HEK293 (cell line): Measurements from ENCODE around the gene HS6ST3.

Source experiments
- CTCF ChIA-PET: fragments of 350-600 bp; formaldehyde crosslinking; extraction: SDS; loops from one replicate; lab custom pipeline; 2021; ENCODE audit warnings: antibody characterized with exemption; lab: Yijun Ruan, JAX
- POLR2A ChIA-PET: fragments of 300-600 bp; formaldehyde crosslinking; extraction: SDS; loops from one replicate; lab custom pipeline; 2020; ENCODE audit warnings: antibody characterized with exemption, inconsistent platforms; lab: Yijun Ruan, JAX
- H3K27ac ChIP-seq: fragments of 200-500 bp; sonication (Bioruptor generic); 2 replicates; pipeline ENCODE4 v1.5.1; 2014; ENCODE audit warnings: low read depth, low read length, control low read depth, inconsistent platforms; ENCODE audit errors: extremely low read depth
- H3K36me3 ChIP-seq, 2 experiments: fragments of 200-500 bp in 1 of 2; sonication (Bioruptor generic) in 1 of 2; 1 replicate in 1 of 2; 2 replicates in 1 of 2; pipeline ENCODE4 v1.5.1; 2014 to 2017; ENCODE audit warnings: inconsistent platforms in 2 of 2, low read length in 2 of 2; ENCODE audit not compliant: control insufficient read depth in 2 of 2, insufficient read depth in 1 of 2
- H3K4me1 ChIP-seq: fragments of 200-500 bp; sonication (Bioruptor generic); 2 replicates; pipeline ENCODE4 v1.5.1; 2014; ENCODE audit warnings: mild to moderate bottlenecking, low read length, inconsistent platforms; ENCODE audit not compliant: control insufficient read depth, insufficient read depth
- H3K4me3 ChIP-seq: 2 replicates; pipeline ENCODE4 v1.5.1; 2011; ENCODE audit warnings: low read depth, mild to moderate bottlenecking, control low read depth, low read length, moderate library complexity
- H3K9me3 ChIP-seq: fragments of 200-500 bp; sonication (Bioruptor generic); 2 replicates; pipeline ENCODE4 v1.5.1; 2014; ENCODE audit warnings: low read depth, low read length, inconsistent platforms; ENCODE audit not compliant: control insufficient read depth, insufficient read depth
- BCL11A ChIP-seq: fragments of 450-650 bp; formaldehyde crosslinking; IDR thresholded peaks from 2 replicates; pipeline ENCODE4 v1.5.1; 2016; ENCODE audit warnings: low read depth, missing biosample characterization, missing genetic modification characterization
- FEZF1 ChIP-seq: fragments of 450-650 bp; formaldehyde crosslinking; IDR thresholded peaks from 2 replicates; pipeline ENCODE4 v1.5.1; 2016; ENCODE audit warnings: missing biosample characterization, missing genetic modification characterization
- HOXC10 ChIP-seq: sonication (generic); formaldehyde crosslinking; IDR thresholded peaks from 2 replicates; pipeline ENCODE4 v1.8.1; 2023; ENCODE audit warnings: mild to moderate bottlenecking, missing genetic modification reagents
- YY1 ChIP-seq: fragments of 450-650 bp; formaldehyde crosslinking; IDR thresholded peaks from 2 replicates; pipeline ENCODE4 v1.5.1; 2018; ENCODE audit warnings: missing biosample characterization, missing genetic modification characterization
- ZBTB20 ChIP-seq: fragments of 450-650 bp; formaldehyde crosslinking; IDR thresholded peaks from 2 replicates; pipeline ENCODE4 v1.5.1; 2016; ENCODE audit warnings: missing biosample characterization, missing genetic modification characterization
- ZBTB44 ChIP-seq: fragments of 450-650 bp; IDR thresholded peaks from 2 replicates; pipeline ENCODE4 v1.5.1; 2018; ENCODE audit warnings: missing biosample characterization, mild to moderate bottlenecking, missing genetic modification characterization
- ZNF112 ChIP-seq: fragments of 450-650 bp; formaldehyde crosslinking; IDR thresholded peaks from 2 replicates; pipeline ENCODE4 v1.5.0; 2017; ENCODE audit warnings: missing biosample characterization, missing genetic modification characterization
- ZNF138 ChIP-seq: fragments of 450-650 bp; formaldehyde crosslinking; IDR thresholded peaks from 2 replicates; pipeline ENCODE4 v1.5.1; 2016; ENCODE audit warnings: missing biosample characterization, missing genetic modification characterization, borderline replicate concordance
- ZNF16 ChIP-seq: fragments of 450-650 bp; formaldehyde crosslinking; IDR thresholded peaks from 2 replicates; pipeline ENCODE4 v1.5.1; 2016; ENCODE audit warnings: low read depth, missing biosample characterization, missing genetic modification characterization
- ZNF175 ChIP-seq: fragments of 450-650 bp; formaldehyde crosslinking; IDR thresholded peaks from 2 replicates; pipeline ENCODE4 v1.5.1; 2016; ENCODE audit warnings: missing biosample characterization, missing genetic modification characterization
- ZNF248 ChIP-seq: fragments of 450-650 bp; formaldehyde crosslinking; IDR thresholded peaks from 2 replicates; pipeline ENCODE4 v1.5.1; 2017; ENCODE audit warnings: missing biosample characterization, missing genetic modification characterization
- ZNF274 ChIP-seq, 2 experiments: fragments of 200-500 bp in 1 of 2; fragments of 450-650 bp in 1 of 2; sonication (Bioruptor generic) in 1 of 2; formaldehyde crosslinking in 1 of 2; IDR thresholded peaks; 2 replicates each; pipeline versions ENCODE4 v1.5.1 to v1.6.1; 2014 to 2016; ENCODE audit warnings: borderline replicate concordance in 1 of 2, inconsistent platforms in 1 of 2, low read length in 1 of 2, missing biosample characterization in 1 of 2, missing genetic modification characterization in 1 of 2
- ZNF302 ChIP-seq: fragments of 450-650 bp; formaldehyde crosslinking; IDR thresholded peaks from 2 replicates; pipeline ENCODE4 v1.5.1; 2016; ENCODE audit warnings: missing biosample characterization, missing genetic modification characterization, low read depth
- ZNF366 ChIP-seq: fragments of 450-650 bp; formaldehyde crosslinking; conservative IDR thresholded peaks from 2 replicates; pipeline ENCODE4 v1.5.1; 2016; ENCODE audit warnings: missing biosample characterization, missing genetic modification characterization
- ZNF391 ChIP-seq: fragments of 450-650 bp; formaldehyde crosslinking; IDR thresholded peaks from 2 replicates; pipeline ENCODE4 v1.5.1; 2016; ENCODE audit warnings: low read depth, missing biosample characterization, missing genetic modification characterization, borderline replicate concordance
- ZNF426 ChIP-seq: fragments of 450-650 bp; formaldehyde crosslinking; IDR thresholded peaks from 2 replicates; pipeline ENCODE4 v1.5.1; 2017; ENCODE audit warnings: missing biosample characterization, missing genetic modification characterization, mild to moderate bottlenecking, inconsistent platforms, moderate library complexity
- ZNF654 ChIP-seq: fragments of 450-650 bp; formaldehyde crosslinking; IDR thresholded peaks from 2 replicates; pipeline ENCODE4 v1.5.1; 2016; ENCODE audit warnings: low read depth, missing biosample characterization, missing genetic modification characterization
- ZNF658 ChIP-seq: fragments of 450-650 bp; formaldehyde crosslinking; IDR thresholded peaks from 2 replicates; pipeline ENCODE4; 2016; ENCODE audit warnings: missing biosample characterization, missing genetic modification characterization
- ZNF660 ChIP-seq: fragments of 450-650 bp; IDR thresholded peaks from 2 replicates; pipeline ENCODE4 v1.5.1; 2018; ENCODE audit warnings: missing biosample characterization, mild to moderate bottlenecking, missing genetic modification characterization
- ZNF704 ChIP-seq: fragments of 450-650 bp; formaldehyde crosslinking; IDR thresholded peaks from 2 replicates; pipeline ENCODE4 v1.5.1; 2016; ENCODE audit warnings: missing biosample characterization, missing genetic modification characterization
- ZNF785 ChIP-seq: fragments of 450-650 bp; formaldehyde crosslinking; IDR thresholded peaks from 2 replicates; pipeline ENCODE4 v1.5.1; 2016; ENCODE audit warnings: missing biosample characterization, missing genetic modification characterization
- ZNF843 ChIP-seq: fragments of 450-650 bp; formaldehyde crosslinking; IDR thresholded peaks from 2 replicates; pipeline ENCODE4 v1.5.1; 2016; ENCODE audit warnings: missing biosample characterization, missing genetic modification characterization
- ZSCAN23 ChIP-seq: fragments of 450-650 bp; formaldehyde crosslinking; IDR thresholded peaks from 2 replicates; pipeline ENCODE4 v1.5.1; 2016; ENCODE audit warnings: missing biosample characterization, missing genetic modification characterization
- TF ChIP-seq, protein P1 (sequence below): fragments of 450-650 bp; formaldehyde crosslinking; IDR thresholded peaks from 2 replicates; pipeline ENCODE4 v1.5.0; 2017; ENCODE audit warnings: missing biosample characterization, missing genetic modification characterization, borderline replicate concordance

The HS6ST3 gene

DNA sequence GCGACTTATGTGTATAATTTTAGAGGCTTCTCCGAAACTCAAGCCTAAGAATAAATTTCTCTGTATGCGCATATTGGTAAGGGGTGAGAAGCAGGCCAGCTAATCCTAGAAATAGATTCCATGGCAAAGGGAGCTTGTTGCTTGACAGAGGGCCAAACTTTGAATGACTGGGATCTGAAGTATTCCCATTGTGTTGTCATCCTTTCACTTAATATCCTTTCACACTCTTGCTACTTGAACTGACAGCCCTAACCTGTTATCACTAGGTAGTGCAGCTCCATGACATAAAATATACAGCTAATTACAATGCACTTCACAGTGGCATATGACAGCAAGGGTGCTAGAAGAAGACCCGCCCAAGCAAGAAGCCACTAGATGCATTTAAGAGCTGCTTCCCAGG is 594.6 kb downstream of the HS6ST3 start:
- TF ChIP-seq ZNF785 (tag by site-specific recombination): no peak
- TF ChIP-seq, all 188 proteins: peak for 0
- CTCF ChIA-PET: no interaction called here

GRCh38 chr13:96684907-96685306 is 595.0 kb downstream of the HS6ST3 start:
- TF ChIP-seq ZNF660 (tag by site-specific recombination): no peak
- TF ChIP-seq ZNF302 (tag by site-specific recombination): no peak
- no peak for TF ChIP-seq ZNF248 (tag by site-specific recombination)
- no peak for TF ChIP-seq ZNF658 (tag by site-specific recombination)
- no peak for TF ChIP-seq ZNF366 (tag by site-specific recombination)
- TF ChIP-seq ZSCAN23 (tag by site-specific recombination): no peak
- no peak for TF ChIP-seq ZNF843 (tag by site-specific recombination)
- TF ChIP-seq ZNF138 (tag by site-specific recombination): no peak
- no peak for TF ChIP-seq ZNF274 (IDR thresholded peaks at IDR 0.05; ENCODE audit: low read length)
- no peak for TF ChIP-seq ZNF274 (tag by site-specific recombination; IDR thresholded peaks at IDR 0.05; ENCODE audit: borderline replicate concordance)
- no peak for TF ChIP-seq BCL11A (tag by site-specific recombination)
- TF ChIP-seq ZNF704 (tag by site-specific recombination): no peak
- Histone ChIP-seq H3K4me1 (no peaks in the 10 kb centered on the region), H3K36me3 (no peaks in the 10 kb centered on the region), H3K4me3 (no peak overlapping the region), H3K27ac (no peak overlapping the region), H3K9me3 (no peaks in the 10 kb centered on the region)
- POLR2A ChIA-PET: no interaction called here
- CTCF ChIA-PET: no interaction called here

More for the DNA sequence above, 594.6 kb downstream of the HS6ST3 start:
- no peak overlapping the region for H3K27ac ChIP-seq
- POLR2A ChIA-PET: no interaction called here
- H3K36me3 ChIP-seq: no peaks in the 10 kb centered on the region
- H3K9me3 ChIP-seq: no peaks in the 10 kb centered on the region
- H3K4me3 ChIP-seq: no peak overlapping the region
- no peaks in the 10 kb centered on the region for H3K4me1 ChIP-seq

DNA sequence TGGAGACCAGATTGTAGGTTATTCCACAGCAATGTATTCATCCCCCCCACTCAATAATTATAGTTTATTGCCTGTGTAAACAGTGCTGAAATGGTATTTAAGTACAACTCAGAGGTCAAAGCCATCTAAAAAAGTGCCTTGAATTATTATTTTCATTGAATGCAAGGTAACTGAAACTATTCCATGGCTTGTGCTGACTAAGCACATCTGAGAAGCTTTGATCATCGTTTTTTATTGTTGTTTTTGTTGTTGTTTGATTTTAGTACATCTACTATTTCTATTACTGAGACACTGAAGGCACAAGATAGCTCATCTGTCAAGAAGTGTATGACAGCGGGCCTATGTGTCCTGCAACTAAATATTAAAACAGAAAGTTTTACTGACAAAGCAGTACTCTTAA is 596.4 kb downstream of the HS6ST3 start:
- Histone ChIP-seq H3K27ac (no peak overlapping the region), H3K9me3 (no peaks in the 10 kb centered on the region), H3K4me3 (no peak overlapping the region), H3K36me3 (no peaks in the 10 kb centered on the region), H3K4me1 (no peaks in the 10 kb centered on the region)
- TF ChIP-seq HOXC10 (CRISPR knock-in tag): no peak
- CTCF ChIA-PET: no interaction called here
- POLR2A ChIA-PET: no interaction called here

GRCh38 chr13:96687191-96687590 is 597.3 kb downstream of the HS6ST3 start:
- Histone ChIP-seq H3K27ac (no peak overlapping the region), H3K4me1 (no peaks in the 10 kb centered on the region), H3K36me3 (no peaks in the 10 kb centered on the region), H3K4me3 (no peak overlapping the region), H3K9me3 (no peaks in the 10 kb centered on the region)
- POLR2A ChIA-PET: no interaction called here
- CTCF ChIA-PET: no interaction called here
- TF ChIP-seq FEZF1 (tag by site-specific recombination) (no peak), ZNF16 (tag by site-specific recombination) (no peak), ZNF843 (tag by site-specific recombination) (no peak), ZNF391 (tag by site-specific recombination) (no peak), ZNF302 (tag by site-specific recombination) (no peak), ZNF274 (IDR thresholded peaks at IDR 0.05; ENCODE audit: low read length) (no peak), ZNF274 (tag by site-specific recombination; IDR thresholded peaks at IDR 0.05; ENCODE audit: borderline replicate concordance) (no peak), ZSCAN23 (tag by site-specific recombination) (no peak), ZNF112 (tag by site-specific recombination) (no peak), ZBTB20 (tag by site-specific recombination) (no peak), ZNF175 (tag by site-specific recombination) (no peak), ZNF366 (tag by site-specific recombination) (no peak), ZNF426 (tag by site-specific recombination) (no peak), ZNF654 (no peak), YY1 (tag by site-specific recombination) (no peak), ZBTB44 (tag by site-specific recombination) (no peak)
- TF ChIP-seq, protein P1, sequence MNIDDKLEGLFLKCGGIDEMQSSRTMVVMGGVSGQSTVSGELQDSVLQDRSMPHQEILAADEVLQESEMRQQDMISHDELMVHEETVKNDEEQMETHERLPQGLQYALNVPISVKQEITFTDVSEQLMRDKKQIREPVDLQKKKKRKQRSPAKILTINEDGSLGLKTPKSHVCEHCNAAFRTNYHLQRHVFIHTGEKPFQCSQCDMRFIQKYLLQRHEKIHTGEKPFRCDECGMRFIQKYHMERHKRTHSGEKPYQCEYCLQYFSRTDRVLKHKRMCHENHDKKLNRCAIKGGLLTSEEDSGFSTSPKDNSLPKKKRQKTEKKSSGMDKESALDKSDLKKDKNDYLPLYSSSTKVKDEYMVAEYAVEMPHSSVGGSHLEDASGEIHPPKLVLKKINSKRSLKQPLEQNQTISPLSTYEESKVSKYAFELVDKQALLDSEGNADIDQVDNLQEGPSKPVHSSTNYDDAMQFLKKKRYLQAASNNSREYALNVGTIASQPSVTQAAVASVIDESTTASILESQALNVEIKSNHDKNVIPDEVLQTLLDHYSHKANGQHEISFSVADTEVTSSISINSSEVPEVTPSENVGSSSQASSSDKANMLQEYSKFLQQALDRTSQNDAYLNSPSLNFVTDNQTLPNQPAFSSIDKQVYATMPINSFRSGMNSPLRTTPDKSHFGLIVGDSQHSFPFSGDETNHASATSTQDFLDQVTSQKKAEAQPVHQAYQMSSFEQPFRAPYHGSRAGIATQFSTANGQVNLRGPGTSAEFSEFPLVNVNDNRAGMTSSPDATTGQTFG: no peak
